HG03064 (cell line): ENCODE results near the gene MED9.
"Not testable (repeated sequence)": the region's sequence is repeated elsewhere in the genome, so short reads cannot be mapped to it uniquely, and the experiment has no call there.

Source experiments
- ATAC-seq: cut with Tn5 transposase; IDR thresholded peaks from one replicate; pipeline ENCODE4 v1.9.1; 2021; ENCODE audit warnings: low read depth; ENCODE audit not compliant: unreplicated experiment

Gene MED9

GRCh38 chr17:17454276-17454675 is 22.5 kb upstream of the MED9 start:
- ATAC-seq, result no peak

- not testable (repeated sequence) for ATAC-seq
These were observed 22.1 kb upstream of the MED9 start for GRCh38 chr17:17454700-17455099.

DNA sequence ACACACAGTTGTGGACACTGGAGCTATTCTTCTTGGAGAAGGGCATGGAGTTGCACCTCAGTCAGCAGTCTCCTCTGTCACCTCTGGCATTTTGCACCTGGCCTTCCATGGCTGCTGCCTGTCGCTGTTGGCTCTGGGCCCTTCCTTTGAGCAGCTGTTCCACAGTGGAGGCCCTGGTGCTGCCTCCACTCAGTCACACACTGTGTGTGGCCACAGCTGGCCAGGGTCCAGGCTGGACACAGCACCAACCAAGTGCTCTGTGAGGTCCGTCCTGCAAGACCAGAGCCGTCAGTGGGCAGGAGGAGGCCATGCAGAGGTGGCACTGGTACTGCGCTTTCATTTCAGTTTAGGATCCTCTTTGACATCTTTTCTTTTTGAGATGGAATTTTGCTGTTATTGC is 21.6 kb upstream of the MED9 start:
- no peak for ATAC-seq

DNA sequence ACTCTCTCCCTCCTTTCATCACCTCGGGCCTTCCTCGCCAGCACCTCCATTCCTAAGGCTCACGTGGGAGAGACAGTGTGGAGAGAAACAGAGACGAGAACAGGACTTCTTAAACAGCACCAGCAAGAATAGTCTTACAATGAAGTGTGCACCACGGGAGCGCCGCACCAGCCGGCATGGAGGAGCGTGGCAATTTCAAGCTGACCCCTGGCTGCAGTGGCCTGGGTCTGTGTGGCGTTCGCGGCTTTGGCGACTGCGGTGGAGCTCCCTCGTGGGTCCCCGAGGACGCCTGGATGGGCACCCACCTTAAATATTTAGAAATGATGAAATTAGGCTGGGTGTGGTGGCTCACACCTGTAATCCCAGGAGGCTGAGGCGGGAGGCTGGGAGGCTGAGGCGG is 20.5 kb upstream of the MED9 start:
- no peak for ATAC-seq

DNA sequence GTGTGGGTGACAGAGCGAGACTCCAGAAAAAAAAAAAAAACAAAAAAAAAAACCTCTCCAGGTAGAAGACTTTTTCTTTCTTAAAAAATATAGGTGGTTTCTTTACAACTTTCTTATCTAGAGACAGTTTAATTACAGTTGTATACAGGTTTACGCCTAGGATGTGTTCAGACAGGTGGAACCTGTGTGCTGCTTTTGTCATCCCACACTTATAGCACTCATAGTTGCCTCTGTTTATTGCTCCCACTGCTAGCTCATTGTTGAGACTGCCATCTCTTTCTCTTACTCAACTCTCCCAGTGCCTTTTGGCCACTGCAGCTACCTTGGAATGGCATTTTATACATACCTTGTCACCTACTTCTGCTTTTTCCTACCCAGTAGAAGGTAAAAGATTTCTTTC is 19.1 kb upstream of the MED9 start:
- no peak for ATAC-seq

DNA sequence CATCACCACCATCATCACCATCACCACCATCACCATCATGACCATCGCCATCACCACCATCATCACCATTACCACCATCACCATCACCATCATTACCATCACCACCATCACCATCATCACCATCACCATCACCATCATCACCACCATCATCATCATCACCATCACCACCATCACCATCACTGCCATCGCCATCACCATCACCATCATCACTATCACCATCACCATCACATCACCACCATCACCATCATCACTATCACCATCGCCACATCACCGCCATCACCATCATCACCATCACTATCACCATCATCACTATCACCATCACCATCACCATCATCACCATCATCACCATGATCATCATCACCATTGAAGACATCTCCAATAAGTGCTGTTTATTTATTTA is 16.8 kb upstream of the MED9 start:
- no peak for ATAC-seq

GRCh38 chr17:17462048-17462824 is 14.6 kb upstream of the MED9 start:
- ATAC-seq, result no peak

GRCh38 chr17:17463821-17464220 is 13.0 kb upstream of the MED9 start:
- no peak for ATAC-seq

DNA sequence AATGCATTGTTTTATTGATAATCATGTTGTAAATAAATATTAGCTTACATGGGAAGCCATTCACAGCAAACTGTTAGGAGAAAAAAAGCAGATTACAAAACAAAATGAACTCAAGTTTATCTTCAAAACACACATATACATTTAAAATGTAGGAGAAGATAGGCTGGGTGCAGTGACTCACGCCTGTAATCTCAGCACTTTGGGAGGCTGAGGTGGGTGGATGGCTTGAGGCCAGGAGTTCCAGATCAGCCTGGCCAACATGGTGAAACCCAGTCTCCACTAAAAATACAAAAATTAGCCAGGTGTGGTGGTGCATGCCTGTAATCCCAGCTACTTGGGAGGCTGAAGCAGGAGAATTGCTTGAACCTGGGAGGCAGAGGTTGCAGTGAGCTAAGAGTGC is 10.9 kb upstream of the MED9 start:
- not testable (repeated sequence) for ATAC-seq

- no peak for ATAC-seq
These were observed 10.3 kb upstream of the MED9 start for GRCh38 chr17:17466511-17466910.

DNA sequence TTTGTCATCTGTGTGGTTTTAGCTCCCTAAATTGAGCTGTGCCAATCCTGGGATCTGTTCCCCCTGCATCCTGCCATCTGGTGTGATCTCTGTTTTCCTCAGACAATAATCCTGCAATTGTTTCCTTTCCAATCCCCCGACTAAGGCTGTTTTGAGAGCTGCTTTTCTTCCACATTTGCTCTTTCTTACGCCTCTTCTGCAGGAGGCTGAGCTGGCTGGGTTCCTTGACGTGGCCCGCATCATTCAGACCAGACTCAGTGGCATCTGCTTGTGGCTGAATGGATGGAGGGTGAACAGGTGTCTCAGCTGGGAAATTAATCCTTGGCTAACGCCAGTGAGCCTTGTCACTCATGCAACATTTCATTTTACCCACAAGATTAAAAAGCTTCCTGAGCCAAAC is 9.8 kb upstream of the MED9 start:
- no peak for ATAC-seq

- ATAC-seq, result no peak
These were observed 9.1 kb upstream of the MED9 start for GRCh38 chr17:17467720-17468119.

DNA sequence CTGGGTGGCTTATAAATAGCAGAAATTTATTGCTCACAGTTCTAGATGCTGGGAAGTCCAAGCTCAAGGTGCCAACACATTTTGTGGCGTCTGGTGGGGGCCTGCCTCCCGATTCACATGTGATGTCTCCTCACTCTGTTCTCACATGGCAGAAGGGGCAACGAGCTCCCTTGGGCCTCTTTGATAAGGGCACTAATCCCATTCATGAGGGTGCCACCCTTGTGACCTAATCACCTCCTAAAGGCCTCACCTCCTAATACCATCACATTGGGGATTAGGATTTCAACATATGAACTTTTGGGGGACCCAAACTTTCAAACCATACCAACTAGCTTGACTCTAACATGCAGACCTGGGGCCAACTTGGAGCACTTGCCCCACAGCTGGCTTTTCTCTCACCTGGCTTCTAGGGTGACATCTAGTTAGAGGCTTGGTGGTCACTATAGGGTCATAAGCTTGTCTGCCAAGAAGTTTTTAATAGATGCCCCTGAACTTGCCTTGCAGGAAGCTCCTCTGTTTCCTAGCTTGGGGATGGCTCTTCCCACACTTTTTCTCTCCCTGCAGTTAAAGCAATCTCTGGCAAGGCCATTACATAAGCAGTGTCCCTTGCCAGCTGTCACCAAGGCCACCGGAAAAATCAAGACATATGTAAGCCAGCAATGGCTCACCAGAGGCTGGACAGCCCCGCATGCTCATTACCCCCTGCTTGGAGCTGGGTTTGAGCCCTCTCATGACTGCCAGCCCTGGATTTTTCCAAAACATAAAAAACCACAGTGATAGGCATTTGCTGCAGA is 8.4 kb upstream of the MED9 start:
- no peak for ATAC-seq

DNA sequence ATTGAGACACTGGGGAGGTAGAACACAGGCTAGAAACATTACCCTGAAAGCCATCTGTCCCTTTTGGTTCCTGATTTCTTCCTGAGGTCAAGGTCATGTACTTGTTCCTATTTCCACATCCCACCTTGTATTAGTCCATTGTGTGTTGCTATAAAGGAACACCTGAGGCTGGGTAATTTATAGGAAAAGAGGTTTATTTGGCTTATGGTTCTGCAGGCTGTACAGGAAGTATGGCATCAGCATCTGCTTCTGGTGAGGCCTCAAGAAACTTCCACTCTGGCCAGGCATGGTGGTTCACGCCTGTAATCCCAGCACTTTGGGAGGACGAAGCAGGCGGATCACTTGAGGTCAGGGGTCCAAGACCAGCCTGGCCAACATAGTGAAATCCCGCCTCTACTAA is 7.4 kb upstream of the MED9 start:
- no peak for ATAC-seq

DNA sequence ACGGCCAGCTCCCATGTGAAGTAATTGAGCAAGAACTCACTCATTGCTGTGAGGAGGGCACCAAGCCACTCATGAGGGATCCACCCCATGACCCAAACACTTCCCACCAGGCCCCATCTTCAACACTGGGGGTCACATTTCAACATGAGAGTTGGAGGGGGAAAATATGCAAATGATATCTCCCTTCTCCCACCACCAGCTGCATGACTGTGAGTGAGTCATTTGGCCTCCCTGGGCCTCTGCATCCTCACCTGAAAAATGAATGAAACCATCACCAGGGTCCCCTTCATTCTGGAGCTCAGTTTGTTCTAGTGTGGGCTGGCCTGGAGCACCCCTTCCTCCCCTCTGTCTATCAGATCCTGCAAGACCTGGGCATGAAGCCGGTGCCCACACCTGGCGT is 6.8 kb upstream of the MED9 start:
- no peak for ATAC-seq

DNA sequence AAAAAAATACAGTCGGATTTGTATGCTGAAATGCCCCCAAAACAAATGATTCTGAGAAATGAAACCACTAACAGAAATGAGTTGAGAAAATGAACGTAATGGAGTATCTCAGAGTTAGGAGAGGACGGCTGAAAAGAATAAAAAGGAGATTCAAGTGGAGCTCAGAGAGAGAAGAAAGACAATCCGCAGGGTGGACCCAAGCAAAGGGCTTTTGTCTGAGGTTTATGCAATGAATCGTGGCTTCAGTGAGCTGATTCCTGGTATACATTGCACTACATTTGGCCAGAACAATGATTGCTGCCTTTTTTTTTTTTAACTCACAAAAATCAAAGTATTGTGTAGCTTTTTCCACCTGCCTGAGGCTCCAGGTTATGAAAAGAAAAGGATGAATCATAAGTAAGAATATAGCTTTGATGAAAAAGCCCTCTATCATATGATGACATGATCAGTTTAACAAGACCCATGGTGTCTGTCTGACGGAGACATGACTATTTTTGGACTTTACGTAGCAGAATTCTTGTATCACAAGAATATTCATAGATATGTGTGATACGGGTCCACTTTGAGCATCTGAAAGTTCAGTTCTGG is 4.4 kb upstream of the MED9 start:
- ATAC-seq, result no peak

DNA sequence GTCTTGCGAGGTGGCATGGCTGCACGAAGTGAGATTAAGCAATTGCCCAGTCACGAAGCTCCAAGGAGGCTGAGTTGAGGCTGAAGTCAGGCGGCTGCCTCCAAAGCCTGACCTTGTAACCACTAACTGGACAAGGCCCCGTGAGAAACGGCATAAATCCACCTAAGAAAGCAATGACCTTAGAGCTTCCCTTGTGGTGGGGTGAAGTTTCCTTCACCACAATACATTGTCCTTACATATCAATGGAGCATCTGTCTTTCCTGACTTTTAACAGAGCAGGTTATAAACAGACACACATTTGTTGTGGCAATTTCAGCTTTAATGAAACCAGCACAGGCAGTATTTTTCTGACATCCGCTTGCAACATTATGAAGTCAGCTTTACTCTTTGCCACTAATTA is 2.5 kb upstream of the MED9 start:
- ATAC-seq, result no peak

GRCh38 chr17:17479209-17479608 is 2.4 kb downstream of the MED9 start:
- ATAC-seq, result no peak

- ATAC-seq, result no peak
These were observed 3.9 kb downstream of the MED9 start for GRCh38 chr17:17480593-17481148.

DNA sequence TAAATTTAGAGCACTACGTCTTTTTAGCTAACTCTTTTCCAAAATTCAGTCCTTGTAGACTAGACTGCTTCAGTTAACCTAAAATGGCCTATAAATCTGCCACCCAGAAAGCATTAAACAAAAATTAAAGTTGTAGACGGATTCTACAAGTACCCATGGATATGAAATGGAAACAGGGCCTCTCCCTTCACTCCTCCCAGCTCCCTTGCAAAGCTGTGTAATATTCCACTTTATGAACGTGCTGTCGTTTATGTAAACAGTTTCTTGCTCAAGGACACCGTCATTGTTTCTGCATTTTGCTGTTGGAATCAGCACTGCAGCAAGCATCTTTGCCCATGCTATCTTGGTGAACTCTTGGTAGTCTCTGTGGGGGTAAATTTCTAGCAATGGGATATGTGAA is 5.1 kb downstream of the MED9 start:
- no peak for ATAC-seq

DNA sequence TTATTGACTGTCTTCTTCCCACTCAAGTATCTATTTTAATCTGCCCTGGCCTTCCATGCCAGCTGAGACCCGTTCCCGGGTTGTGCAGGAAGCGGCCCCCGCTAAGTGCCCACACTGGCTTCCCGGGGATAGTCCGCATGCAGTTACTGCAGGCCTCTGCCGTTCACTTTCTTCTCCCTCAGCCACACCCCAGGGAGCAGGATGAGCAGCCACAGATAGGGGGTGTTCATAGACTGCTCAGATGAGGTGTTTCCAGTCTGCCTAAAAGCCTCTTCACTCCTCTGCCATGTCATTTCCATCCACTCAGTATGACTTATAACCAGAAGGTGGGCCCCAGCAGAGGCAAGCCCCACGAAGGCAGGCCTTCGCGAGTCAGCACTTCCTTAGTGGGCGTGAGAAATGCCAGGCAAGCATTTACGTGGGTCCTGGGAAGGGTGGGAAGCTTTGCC is 7.7 kb downstream of the MED9 start:
- ATAC-seq, result no peak
